A549 (cell line): Measurements from ENCODE around the gene INCA1. TPM values are rescaled to one million over a fixed set of nuclear protein-coding genes. Genes with fewer than 3 reads are reported as not detected.
A peak's percentile ranks its signal among the peaks of the same experiment; 100 is the strongest.

Source experiments
- ATAC-seq, 2 experiments: fragments of 200-7000 bp in 1 of 2; fragments of >200 bp in 1 of 2; cut with Nextera tagmentation in 1 of 2; cut with Tn5 transposase in 1 of 2; 3 replicates each; pipeline versions ENCODE4 v1.8.0 to v1.9.1; 2018 to 2020; ENCODE audit warnings: mild to moderate bottlenecking in 1 of 2, moderate library complexity in 1 of 2
- CTCF ChIA-PET: fragments of 300-600 bp; sonication (Branson Sonifier 250); formaldehyde crosslinking; extraction: SDS; loops from one replicate; lab custom pipeline; 2021; ENCODE audit warnings: antibody characterized with exemption, inconsistent platforms; lab: Yijun Ruan, JAX
- POLR2A ChIA-PET: fragments of 350-600 bp; formaldehyde crosslinking; extraction: SDS; loops from one replicate; lab custom pipeline; 2021; ENCODE audit warnings: antibody characterized with exemption, inconsistent platforms; lab: Yijun Ruan, JAX
- DNase-seq, 2 experiments: peaks; one replicate each; pipeline versions ENCODE4 v3.0.0 to v3.0.0-alpha.2; 2011 to 2016; ENCODE audit warnings: low read depth in 1 of 2, low spot score in 1 of 2
- FAIRE-seq: peaks from 2 replicates; lab custom pipeline; 2011; peaks lifted over from hg19 to GRCh38; lab: Jason Lieb, UNC
- H3K27ac ChIP-seq, 2 experiments: fragments of >200 bp; sonication (Bioruptor Twin); formaldehyde crosslinking; 3 replicates each; pipeline ENCODE4 v1.5.1; 2016 to 2017
- H3K4me1 ChIP-seq: fragments of >200 bp; sonication (Bioruptor Twin); formaldehyde crosslinking; 3 replicates; pipeline ENCODE4 v1.6.1; 2016
- H3K4me2 ChIP-seq: fragments of >200 bp; sonication (Bioruptor Twin); formaldehyde crosslinking; 3 replicates; pipeline ENCODE4 v1.6.1; 2016
- H3K4me3 ChIP-seq: fragments of >200 bp; sonication (Bioruptor Twin); formaldehyde crosslinking; 3 replicates; pipeline ENCODE4 v1.5.1; 2016
- H3K9me3 ChIP-seq: fragments of >200 bp; sonication (Bioruptor Twin); formaldehyde crosslinking; 3 replicates; pipeline ENCODE4 v1.6.1; 2016
- BHLHE40 ChIP-seq: IDR thresholded peaks from 2 replicates; pipeline ENCODE4 v1.6.1; 2012; ENCODE audit warnings: low read depth, low read length, inconsistent platforms
- CTCF ChIP-seq: fragments of >200 bp; sonication (Bioruptor Twin); formaldehyde crosslinking; IDR thresholded peaks from 3 replicates; pipeline ENCODE4 v1.5.1; 2016
- EHF ChIP-seq: fragments of 250-450 bp; sonication (Bioruptor Pico); IDR thresholded peaks from 2 replicates; pipeline ENCODE4 v1.5.0; 2020; ENCODE audit warnings: mild to moderate bottlenecking
- EHMT2 ChIP-seq: fragments of 200-600 bp; sonication (generic); IDR thresholded peaks from 2 replicates; pipeline ENCODE4 v1.6.1; 2016; ENCODE audit warnings: antibody characterized with exemption, low read depth, mild to moderate bottlenecking, moderate library complexity
- GATA3 ChIP-seq: IDR thresholded peaks from 2 replicates; pipeline ENCODE4 v1.6.1; 2012; ENCODE audit warnings: borderline replicate concordance
- JUN ChIP-seq, 2 experiments: fragments of >200 bp; sonication (Bioruptor Twin); formaldehyde crosslinking; IDR thresholded peaks; 2 replicates in 1 of 2; 3 replicates in 1 of 2; pipeline ENCODE4 v1.6.1; 2016 to 2017
- KDM5A ChIP-seq: fragments of 200-600 bp; sonication (generic); IDR thresholded peaks from 2 replicates; pipeline ENCODE4 v1.6.1; 2016; ENCODE audit warnings: antibody characterized with exemption, mild to moderate bottlenecking
- MAFK ChIP-seq: fragments of 450-650 bp; IDR thresholded peaks from 2 replicates; pipeline ENCODE4 v1.6.1; 2014; ENCODE audit not compliant: partially characterized antibody
- POLR2AphosphoS2 ChIP-seq: conservative IDR thresholded peaks from 2 replicates; pipeline ENCODE4 v1.6.1; 2012; ENCODE audit warnings: low read length, improper control_type of control experiment, inconsistent platforms
- RARB ChIP-seq: fragments of 250-450 bp; sonication (Bioruptor Pico); IDR thresholded peaks from 2 replicates; pipeline ENCODE4 v1.8.0; 2021; ENCODE audit warnings: mild to moderate bottlenecking, moderate library complexity
- RCOR1 ChIP-seq: fragments of 150-350 bp; IDR thresholded peaks from 2 replicates; pipeline ENCODE4 v1.6.1; 2014; ENCODE audit warnings: antibody characterized with exemption, low read length, low read depth
- SMC3 ChIP-seq: fragments of >200 bp; sonication (Bioruptor Twin); formaldehyde crosslinking; IDR thresholded peaks from 3 replicates; pipeline ENCODE4 v1.6.1; 2018; ENCODE audit warnings: inconsistent platforms
- SREBF2 ChIP-seq: fragments of 450-650 bp; IDR thresholded peaks from 2 replicates; pipeline ENCODE4 v1.6.1; 2014; ENCODE audit warnings: mild to moderate bottlenecking, moderate library complexity
- TP53 ChIP-seq: fragments of 250-450 bp; sonication (Bioruptor Pico); IDR thresholded peaks from 2 replicates; pipeline ENCODE4 v1.5.0; 2021; ENCODE audit warnings: mild to moderate bottlenecking, moderate library complexity
- USF2 ChIP-seq: fragments of 450-650 bp; IDR thresholded peaks from 2 replicates; pipeline ENCODE4 v1.6.1; 2014; ENCODE audit warnings: antibody characterized with exemption
- ZC3H11A ChIP-seq: fragments of 450-650 bp; IDR thresholded peaks from 2 replicates; pipeline ENCODE4 v1.6.1; 2014; ENCODE audit warnings: antibody characterized with exemption, mild to moderate bottlenecking
- ZNF302 ChIP-seq: fragments of 250-450 bp; sonication (Bioruptor Pico); IDR thresholded peaks from 2 replicates; pipeline ENCODE4 v1.9.0; 2021; ENCODE audit warnings: inconsistent platforms, mild to moderate bottlenecking, moderate library complexity
- WGBS: methylation state at CpG from one replicate; pipeline ENCODE4 v1.1.6; 2017; ENCODE audit errors: missing lambda C conversion rate; 5-methylcytosine and 5-hydroxymethylcytosine counted together
- polyA plus RNA-seq, 4 experiments: library from polyadenylated mRNA; depleted of rRNA in 3 of 4; stranded (reverse); fragments of >200 nt; fragmentation: RNase III in 1 of 4; extraction: RNeasy Plus Mini Kit Qiagen cat#74134 plus additional on column Dnase treatment in 1 of 4; gene quantifications; 2 replicates in 3 of 4; 3 replicates in 1 of 4; pipeline ENCODE4 v1.2.3, GENCODE V29; 2011 to 2017
- TF ChIP-seq, protein P1 (sequence below): fragments of 250-450 bp; sonication (Bioruptor Pico); IDR thresholded peaks from 2 replicates; pipeline ENCODE4 v1.5.0; 2020; ENCODE audit warnings: low read depth, mild to moderate bottlenecking, moderate library complexity
- TF ChIP-seq, protein P2 (sequence below): fragments of 200-600 bp; sonication (generic); IDR thresholded peaks from 2 replicates; pipeline ENCODE4 v1.6.1; 2016; ENCODE audit warnings: antibody characterized with exemption, mild to moderate bottlenecking, moderate library complexity

Gene INCA1
- polyA plus RNA-seq, 2 of the 4 experiments (the other 2 are of a cell fraction), result 0.66 to 1.1 TPM

GRCh38 chr17:4998732-4999429 is 1.6 kb upstream of the INCA1 start:
- peak in 1 of 2 experiments; percentile 44 for DNase-seq
- no peaks in the 10 kb centered on the region for H3K9me3 ChIP-seq
- WGBS, result 18% methylated on average over 14 of the region's 14 CpGs
- POLR2A ChIA-PET, result interaction anchor here (0.6 to 2.3 kb wide), 3 partner anchors 8 to 239 kb away, joined by 3 to 15 read pairs (median 4); partner anchors contain the start of gene CAMTA2
- peaks cover 26% of the 10 kb centered on the region for H3K4me1 ChIP-seq
- peak overlapping the region; percentile 95 for H3K4me3 ChIP-seq
- H3K4me2 ChIP-seq, result peak overlapping the region; percentile 89
- no peak for FAIRE-seq
- peak in 1 of 2 experiments; percentile 14; a peak in 3 of 6 replicates for ATAC-seq
- CTCF ChIA-PET, result interaction anchor here (1.4 to 4.3 kb wide), 6 partner anchors 11 to 63 kb away, joined by 5 to 23 read pairs (median 12); partner anchors contain the start of gene CAMTA2
- no peak for TF ChIP-seq MAFK
- no peak for TF ChIP-seq CTCF
- no peak for TF ChIP-seq RARB (CRISPR knock-in tag)
- TF ChIP-seq KDM5A, result no peak
- TF ChIP-seq TP53 (CRISPR knock-in tag), result no peak
- TF ChIP-seq, protein P1, sequence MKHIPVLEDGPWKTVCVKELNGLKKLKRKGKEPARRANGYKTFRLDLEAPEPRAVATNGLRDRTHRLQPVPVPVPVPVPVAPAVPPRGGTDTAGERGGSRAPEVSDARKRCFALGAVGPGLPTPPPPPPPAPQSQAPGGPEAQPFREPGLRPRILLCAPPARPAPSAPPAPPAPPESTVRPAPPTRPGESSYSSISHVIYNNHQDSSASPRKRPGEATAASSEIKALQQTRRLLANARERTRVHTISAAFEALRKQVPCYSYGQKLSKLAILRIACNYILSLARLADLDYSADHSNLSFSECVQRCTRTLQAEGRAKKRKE (CRISPR knock-in tag), result no peak
- TF ChIP-seq, protein P2, sequence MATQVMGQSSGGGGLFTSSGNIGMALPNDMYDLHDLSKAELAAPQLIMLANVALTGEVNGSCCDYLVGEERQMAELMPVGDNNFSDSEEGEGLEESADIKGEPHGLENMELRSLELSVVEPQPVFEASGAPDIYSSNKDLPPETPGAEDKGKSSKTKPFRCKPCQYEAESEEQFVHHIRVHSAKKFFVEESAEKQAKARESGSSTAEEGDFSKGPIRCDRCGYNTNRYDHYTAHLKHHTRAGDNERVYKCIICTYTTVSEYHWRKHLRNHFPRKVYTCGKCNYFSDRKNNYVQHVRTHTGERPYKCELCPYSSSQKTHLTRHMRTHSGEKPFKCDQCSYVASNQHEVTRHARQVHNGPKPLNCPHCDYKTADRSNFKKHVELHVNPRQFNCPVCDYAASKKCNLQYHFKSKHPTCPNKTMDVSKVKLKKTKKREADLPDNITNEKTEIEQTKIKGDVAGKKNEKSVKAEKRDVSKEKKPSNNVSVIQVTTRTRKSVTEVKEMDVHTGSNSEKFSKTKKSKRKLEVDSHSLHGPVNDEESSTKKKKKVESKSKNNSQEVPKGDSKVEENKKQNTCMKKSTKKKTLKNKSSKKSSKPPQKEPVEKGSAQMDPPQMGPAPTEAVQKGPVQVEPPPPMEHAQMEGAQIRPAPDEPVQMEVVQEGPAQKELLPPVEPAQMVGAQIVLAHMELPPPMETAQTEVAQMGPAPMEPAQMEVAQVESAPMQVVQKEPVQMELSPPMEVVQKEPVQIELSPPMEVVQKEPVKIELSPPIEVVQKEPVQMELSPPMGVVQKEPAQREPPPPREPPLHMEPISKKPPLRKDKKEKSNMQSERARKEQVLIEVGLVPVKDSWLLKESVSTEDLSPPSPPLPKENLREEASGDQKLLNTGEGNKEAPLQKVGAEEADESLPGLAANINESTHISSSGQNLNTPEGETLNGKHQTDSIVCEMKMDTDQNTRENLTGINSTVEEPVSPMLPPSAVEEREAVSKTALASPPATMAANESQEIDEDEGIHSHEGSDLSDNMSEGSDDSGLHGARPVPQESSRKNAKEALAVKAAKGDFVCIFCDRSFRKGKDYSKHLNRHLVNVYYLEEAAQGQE, result no peak
- TF ChIP-seq SREBF2, result no peak
- TF ChIP-seq JUN (IDR thresholded peaks at IDR 0.05), result no peak
- TF ChIP-seq RCOR1, result no peak
- TF ChIP-seq GATA3, result no peak
- no peak for TF ChIP-seq POLR2AphosphoS2
- TF ChIP-seq ZC3H11A, result no peak
- no peak for TF ChIP-seq USF2
- no peak for TF ChIP-seq BHLHE40
- no peak for TF ChIP-seq EHF
- TF ChIP-seq ZNF302 (CRISPR knock-in tag), result no peak
- TF ChIP-seq SMC3, result no peak
- TF ChIP-seq EHMT2, result no peak
- H3K27ac ChIP-seq, result peak overlapping the region; percentile 87 to 91
